HEK293 (cell line): ENCODE results near the gene CALHM2.

Experiments
- CTCF ChIA-PET: fragments of 350-600 bp; formaldehyde crosslinking; extraction: SDS; loops from one replicate; lab custom pipeline; 2021; ENCODE audit warnings: antibody characterized with exemption; lab: Yijun Ruan, JAX
- POLR2A ChIA-PET: fragments of 300-600 bp; formaldehyde crosslinking; extraction: SDS; loops from one replicate; lab custom pipeline; 2020; ENCODE audit warnings: antibody characterized with exemption, inconsistent platforms; lab: Yijun Ruan, JAX
- H3K27ac ChIP-seq: fragments of 200-500 bp; sonication (Bioruptor generic); 2 replicates; pipeline ENCODE4 v1.5.1; 2014; ENCODE audit warnings: low read depth, low read length, control low read depth, inconsistent platforms; ENCODE audit errors: extremely low read depth
- H3K36me3 ChIP-seq, 2 experiments: fragments of 200-500 bp in 1 of 2; sonication (Bioruptor generic) in 1 of 2; 1 replicate in 1 of 2; 2 replicates in 1 of 2; pipeline ENCODE4 v1.5.1; 2014 to 2017; ENCODE audit warnings: inconsistent platforms in 2 of 2, low read length in 2 of 2; ENCODE audit not compliant: control insufficient read depth in 2 of 2, insufficient read depth in 1 of 2
- H3K4me1 ChIP-seq: fragments of 200-500 bp; sonication (Bioruptor generic); 2 replicates; pipeline ENCODE4 v1.5.1; 2014; ENCODE audit warnings: mild to moderate bottlenecking, low read length, inconsistent platforms; ENCODE audit not compliant: control insufficient read depth, insufficient read depth
- H3K4me3 ChIP-seq: 2 replicates; pipeline ENCODE4 v1.5.1; 2011; ENCODE audit warnings: low read depth, mild to moderate bottlenecking, control low read depth, low read length, moderate library complexity
- H3K9me3 ChIP-seq: fragments of 200-500 bp; sonication (Bioruptor generic); 2 replicates; pipeline ENCODE4 v1.5.1; 2014; ENCODE audit warnings: low read depth, low read length, inconsistent platforms; ENCODE audit not compliant: control insufficient read depth, insufficient read depth
- KLF10 ChIP-seq: fragments of 450-650 bp; IDR thresholded peaks from 2 replicates; pipeline ENCODE4 v1.5.1; 2018; ENCODE audit warnings: missing biosample characterization, mild to moderate bottlenecking, missing genetic modification characterization
- OSR2 ChIP-seq: fragments of 450-650 bp; formaldehyde crosslinking; IDR thresholded peaks from 2 replicates; pipeline ENCODE4 v1.5.1; 2016; ENCODE audit warnings: missing biosample characterization, missing genetic modification characterization
- SP7 ChIP-seq: fragments of 450-650 bp; formaldehyde crosslinking; IDR thresholded peaks from 2 replicates; pipeline ENCODE4 v1.5.1; 2016; ENCODE audit warnings: missing biosample characterization, missing genetic modification characterization
- ZBTB48 ChIP-seq: fragments of 450-650 bp; formaldehyde crosslinking; IDR thresholded peaks from 2 replicates; pipeline ENCODE4 v1.5.1; 2016; ENCODE audit warnings: missing biosample characterization, missing genetic modification characterization
- ZNF157 ChIP-seq: fragments of 450-650 bp; formaldehyde crosslinking; IDR thresholded peaks from 2 replicates; pipeline ENCODE4 v1.5.1; 2016; ENCODE audit warnings: missing biosample characterization, missing genetic modification characterization
- ZNF2 ChIP-seq: fragments of 450-650 bp; formaldehyde crosslinking; IDR thresholded peaks from 2 replicates; pipeline ENCODE4 v1.5.1; 2016; ENCODE audit warnings: missing biosample characterization, missing genetic modification characterization
- ZNF404 ChIP-seq: fragments of 450-650 bp; formaldehyde crosslinking; IDR thresholded peaks from 2 replicates; pipeline ENCODE4 v1.5.1; 2017; ENCODE audit warnings: missing biosample characterization, missing genetic modification characterization
- ZNF629 ChIP-seq: fragments of 450-650 bp; formaldehyde crosslinking; IDR thresholded peaks from 2 replicates; pipeline ENCODE4 v1.5.1; 2017; ENCODE audit warnings: missing biosample characterization, missing genetic modification characterization
- ZNF785 ChIP-seq: fragments of 450-650 bp; formaldehyde crosslinking; IDR thresholded peaks from 2 replicates; pipeline ENCODE4 v1.5.1; 2016; ENCODE audit warnings: missing biosample characterization, missing genetic modification characterization
- TF ChIP-seq, protein P1 (sequence below): fragments of 450-650 bp; formaldehyde crosslinking; IDR thresholded peaks from 2 replicates; pipeline ENCODE4 v1.5.1; 2016; ENCODE audit warnings: missing biosample characterization, missing genetic modification characterization, borderline replicate concordance
- TF ChIP-seq, protein P2 (sequence below): fragments of 450-650 bp; formaldehyde crosslinking; IDR thresholded peaks from 2 replicates; pipeline ENCODE4 v1.5.1; 2017; ENCODE audit warnings: missing biosample characterization, missing genetic modification characterization
- TF ChIP-seq, protein P3 (sequence below): fragments of 450-650 bp; formaldehyde crosslinking; IDR thresholded peaks from 2 replicates; pipeline ENCODE4 v1.5.1; 2016; ENCODE audit warnings: missing biosample characterization, missing genetic modification characterization
- TF ChIP-seq, protein P4 (sequence below): fragments of 450-650 bp; formaldehyde crosslinking; optimal IDR thresholded peaks from 2 replicates; pipeline ENCODE3; 2016; ENCODE audit warnings: missing biosample characterization, mild to moderate bottlenecking, missing genetic modification characterization
- TF ChIP-seq, protein P5 (sequence below): fragments of 450-650 bp; formaldehyde crosslinking; IDR thresholded peaks from 2 replicates; pipeline ENCODE4 v1.5.1; 2016; ENCODE audit warnings: missing biosample characterization, missing genetic modification characterization
- TF ChIP-seq, protein P6 (sequence below): fragments of 450-650 bp; formaldehyde crosslinking; IDR thresholded peaks from 2 replicates; pipeline ENCODE4 v1.5.1; 2016; ENCODE audit warnings: missing biosample characterization, missing genetic modification characterization
- TF ChIP-seq, protein P7 (sequence below): fragments of 450-650 bp; formaldehyde crosslinking; IDR thresholded peaks from 2 replicates; pipeline ENCODE4 v1.5.1; 2016; ENCODE audit warnings: missing biosample characterization, missing genetic modification characterization

Gene CALHM2

DNA sequence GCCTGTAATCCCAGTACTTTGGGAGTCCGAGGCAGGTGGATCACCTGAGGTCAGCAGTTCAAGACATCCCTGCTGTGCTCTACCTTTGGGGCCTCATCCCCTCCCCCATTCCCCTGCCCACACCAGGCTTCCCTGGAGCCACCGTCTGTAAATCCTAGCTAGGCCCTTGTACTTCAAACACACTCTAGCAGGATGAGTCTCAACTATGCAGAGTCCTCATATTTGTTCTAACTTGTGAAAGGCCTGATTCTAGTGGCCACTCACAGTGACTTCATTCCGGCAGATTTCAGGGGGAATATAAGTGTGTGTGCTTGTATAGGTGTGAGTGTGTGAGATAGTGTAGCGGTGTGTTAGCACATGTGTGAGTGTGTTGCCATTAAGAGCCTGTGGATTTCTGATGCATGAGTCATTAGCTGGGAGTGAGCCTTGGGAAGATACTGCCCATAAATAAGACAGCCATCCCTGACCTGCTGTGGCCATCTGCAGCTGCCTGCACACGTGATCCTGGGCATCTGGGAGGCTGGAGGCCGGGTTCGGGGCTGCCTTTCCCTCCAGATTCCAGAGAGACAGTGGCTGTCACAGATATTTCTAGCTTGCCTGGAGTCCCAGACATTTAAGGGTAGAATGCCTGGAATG, 39.7 kb upstream of the CALHM2 start (continued):
- TF ChIP-seq, protein P1, sequence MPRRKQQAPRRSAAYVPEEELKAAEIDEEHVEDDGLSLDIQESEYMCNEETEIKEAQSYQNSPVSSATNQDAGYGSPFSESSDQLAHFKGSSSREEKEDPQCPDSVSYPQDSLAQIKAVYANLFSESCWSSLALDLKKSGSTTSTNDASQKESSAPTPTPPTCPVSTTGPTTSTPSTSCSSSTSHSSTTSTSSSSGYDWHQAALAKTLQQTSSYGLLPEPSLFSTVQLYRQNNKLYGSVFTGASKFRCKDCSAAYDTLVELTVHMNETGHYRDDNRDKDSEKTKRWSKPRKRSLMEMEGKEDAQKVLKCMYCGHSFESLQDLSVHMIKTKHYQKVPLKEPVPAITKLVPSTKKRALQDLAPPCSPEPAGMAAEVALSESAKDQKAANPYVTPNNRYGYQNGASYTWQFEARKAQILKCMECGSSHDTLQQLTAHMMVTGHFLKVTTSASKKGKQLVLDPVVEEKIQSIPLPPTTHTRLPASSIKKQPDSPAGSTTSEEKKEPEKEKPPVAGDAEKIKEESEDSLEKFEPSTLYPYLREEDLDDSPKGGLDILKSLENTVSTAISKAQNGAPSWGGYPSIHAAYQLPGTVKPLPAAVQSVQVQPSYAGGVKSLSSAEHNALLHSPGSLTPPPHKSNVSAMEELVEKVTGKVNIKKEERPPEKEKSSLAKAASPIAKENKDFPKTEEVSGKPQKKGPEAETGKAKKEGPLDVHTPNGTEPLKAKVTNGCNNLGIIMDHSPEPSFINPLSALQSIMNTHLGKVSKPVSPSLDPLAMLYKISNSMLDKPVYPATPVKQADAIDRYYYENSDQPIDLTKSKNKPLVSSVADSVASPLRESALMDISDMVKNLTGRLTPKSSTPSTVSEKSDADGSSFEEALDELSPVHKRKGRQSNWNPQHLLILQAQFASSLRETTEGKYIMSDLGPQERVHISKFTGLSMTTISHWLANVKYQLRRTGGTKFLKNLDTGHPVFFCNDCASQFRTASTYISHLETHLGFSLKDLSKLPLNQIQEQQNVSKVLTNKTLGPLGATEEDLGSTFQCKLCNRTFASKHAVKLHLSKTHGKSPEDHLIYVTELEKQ, result peak; percentile 53; the same call in 1 of the 2 replicates
- TF ChIP-seq, protein P2, sequence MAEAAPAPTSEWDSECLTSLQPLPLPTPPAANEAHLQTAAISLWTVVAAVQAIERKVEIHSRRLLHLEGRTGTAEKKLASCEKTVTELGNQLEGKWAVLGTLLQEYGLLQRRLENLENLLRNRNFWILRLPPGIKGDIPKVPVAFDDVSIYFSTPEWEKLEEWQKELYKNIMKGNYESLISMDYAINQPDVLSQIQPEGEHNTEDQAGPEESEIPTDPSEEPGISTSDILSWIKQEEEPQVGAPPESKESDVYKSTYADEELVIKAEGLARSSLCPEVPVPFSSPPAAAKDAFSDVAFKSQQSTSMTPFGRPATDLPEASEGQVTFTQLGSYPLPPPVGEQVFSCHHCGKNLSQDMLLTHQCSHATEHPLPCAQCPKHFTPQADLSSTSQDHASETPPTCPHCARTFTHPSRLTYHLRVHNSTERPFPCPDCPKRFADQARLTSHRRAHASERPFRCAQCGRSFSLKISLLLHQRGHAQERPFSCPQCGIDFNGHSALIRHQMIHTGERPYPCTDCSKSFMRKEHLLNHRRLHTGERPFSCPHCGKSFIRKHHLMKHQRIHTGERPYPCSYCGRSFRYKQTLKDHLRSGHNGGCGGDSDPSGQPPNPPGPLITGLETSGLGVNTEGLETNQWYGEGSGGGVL (tag by site-specific recombination), result peak; percentile 86
- TF ChIP-seq, protein P3, sequence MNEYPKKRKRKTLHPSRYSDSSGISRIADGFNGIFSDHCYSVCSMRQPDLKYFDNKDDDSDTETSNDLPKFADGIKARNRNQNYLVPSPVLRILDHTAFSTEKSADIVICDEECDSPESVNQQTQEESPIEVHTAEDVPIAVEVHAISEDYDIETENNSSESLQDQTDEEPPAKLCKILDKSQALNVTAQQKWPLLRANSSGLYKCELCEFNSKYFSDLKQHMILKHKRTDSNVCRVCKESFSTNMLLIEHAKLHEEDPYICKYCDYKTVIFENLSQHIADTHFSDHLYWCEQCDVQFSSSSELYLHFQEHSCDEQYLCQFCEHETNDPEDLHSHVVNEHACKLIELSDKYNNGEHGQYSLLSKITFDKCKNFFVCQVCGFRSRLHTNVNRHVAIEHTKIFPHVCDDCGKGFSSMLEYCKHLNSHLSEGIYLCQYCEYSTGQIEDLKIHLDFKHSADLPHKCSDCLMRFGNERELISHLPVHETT (tag by site-specific recombination), result peak; percentile 73; the same call in 1 of the 2 replicates
- TF ChIP-seq ZNF785 (tag by site-specific recombination) (no peak), ZBTB48 (tag by site-specific recombination) (no peak), ZNF629 (tag by site-specific recombination) (peak; percentile 63), OSR2 (no peak), KLF10 (tag by site-specific recombination) (no peak), ZNF2 (tag by site-specific recombination) (0 out of 2 replicates have a peak, but pooled peaks have one; percentile 31)
- TF ChIP-seq, protein P4, sequence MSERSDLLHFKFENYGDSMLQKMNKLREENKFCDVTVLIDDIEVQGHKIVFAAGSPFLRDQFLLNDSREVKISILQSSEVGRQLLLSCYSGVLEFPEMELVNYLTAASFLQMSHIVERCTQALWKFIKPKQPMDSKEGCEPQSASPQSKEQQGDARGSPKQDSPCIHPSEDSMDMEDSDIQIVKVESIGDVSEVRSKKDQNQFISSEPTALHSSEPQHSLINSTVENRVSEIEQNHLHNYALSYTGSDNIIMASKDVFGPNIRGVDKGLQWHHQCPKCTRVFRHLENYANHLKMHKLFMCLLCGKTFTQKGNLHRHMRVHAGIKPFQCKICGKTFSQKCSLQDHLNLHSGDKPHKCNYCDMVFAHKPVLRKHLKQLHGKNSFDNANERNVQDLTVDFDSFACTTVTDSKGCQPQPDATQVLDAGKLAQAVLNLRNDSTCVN (tag by site-specific recombination), result peak; percentile 26
- TF ChIP-seq, protein P5, sequence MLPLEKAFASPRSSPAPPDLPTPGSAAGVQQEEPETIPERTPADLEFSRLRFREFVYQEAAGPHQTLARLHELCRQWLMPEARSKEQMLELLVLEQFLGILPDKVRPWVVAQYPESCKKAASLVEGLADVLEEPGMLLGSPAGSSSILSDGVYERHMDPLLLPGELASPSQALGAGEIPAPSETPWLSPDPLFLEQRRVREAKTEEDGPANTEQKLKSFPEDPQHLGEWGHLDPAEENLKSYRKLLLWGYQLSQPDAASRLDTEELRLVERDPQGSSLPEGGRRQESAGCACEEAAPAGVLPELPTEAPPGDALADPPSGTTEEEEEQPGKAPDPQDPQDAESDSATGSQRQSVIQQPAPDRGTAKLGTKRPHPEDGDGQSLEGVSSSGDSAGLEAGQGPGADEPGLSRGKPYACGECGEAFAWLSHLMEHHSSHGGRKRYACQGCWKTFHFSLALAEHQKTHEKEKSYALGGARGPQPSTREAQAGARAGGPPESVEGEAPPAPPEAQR, result no peak
- TF ChIP-seq, protein P6, sequence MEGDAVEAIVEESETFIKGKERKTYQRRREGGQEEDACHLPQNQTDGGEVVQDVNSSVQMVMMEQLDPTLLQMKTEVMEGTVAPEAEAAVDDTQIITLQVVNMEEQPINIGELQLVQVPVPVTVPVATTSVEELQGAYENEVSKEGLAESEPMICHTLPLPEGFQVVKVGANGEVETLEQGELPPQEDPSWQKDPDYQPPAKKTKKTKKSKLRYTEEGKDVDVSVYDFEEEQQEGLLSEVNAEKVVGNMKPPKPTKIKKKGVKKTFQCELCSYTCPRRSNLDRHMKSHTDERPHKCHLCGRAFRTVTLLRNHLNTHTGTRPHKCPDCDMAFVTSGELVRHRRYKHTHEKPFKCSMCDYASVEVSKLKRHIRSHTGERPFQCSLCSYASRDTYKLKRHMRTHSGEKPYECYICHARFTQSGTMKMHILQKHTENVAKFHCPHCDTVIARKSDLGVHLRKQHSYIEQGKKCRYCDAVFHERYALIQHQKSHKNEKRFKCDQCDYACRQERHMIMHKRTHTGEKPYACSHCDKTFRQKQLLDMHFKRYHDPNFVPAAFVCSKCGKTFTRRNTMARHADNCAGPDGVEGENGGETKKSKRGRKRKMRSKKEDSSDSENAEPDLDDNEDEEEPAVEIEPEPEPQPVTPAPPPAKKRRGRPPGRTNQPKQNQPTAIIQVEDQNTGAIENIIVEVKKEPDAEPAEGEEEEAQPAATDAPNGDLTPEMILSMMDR, result no peak

DNA sequence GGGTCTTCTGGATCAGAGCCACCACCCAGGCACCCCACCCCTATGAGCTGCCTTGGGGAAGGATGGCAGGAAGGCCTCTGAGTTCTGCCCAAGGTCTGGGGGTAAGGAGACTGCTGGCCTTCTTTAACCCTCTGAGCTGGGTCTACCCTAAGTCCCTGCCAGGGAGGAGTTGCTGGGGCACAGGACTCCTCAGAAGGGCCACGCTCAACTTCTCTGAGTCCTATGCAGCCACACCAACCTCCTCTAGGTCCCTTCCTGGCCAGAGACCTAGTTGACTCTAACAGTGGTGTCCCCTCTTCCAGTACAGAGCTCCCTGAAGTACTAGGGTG, 38.8 kb upstream of the CALHM2 start:
- CTCF ChIA-PET, result interaction anchor here (0.6 to 6.1 kb wide), 11 partner anchors 8 to 156 kb away, joined by 3 to 41 read pairs (median 4); no protein-coding TSS in a partner anchor
- Histone ChIP-seq H3K4me1 (no peaks in the 10 kb centered on the region), H3K4me3 (no peak overlapping the region), H3K9me3 (no peaks in the 10 kb centered on the region), H3K36me3 (no peaks in the 10 kb centered on the region), H3K27ac (no peak overlapping the region)
- POLR2A ChIA-PET, result interaction anchor here (0.9 to 1.5 kb wide), 5 partner anchors 12 to 95 kb away, joined by 3 to 5 read pairs (median 4); partner anchors contain the start of genes ATP5MK and PDCD11
- TF ChIP-seq, protein P7, sequence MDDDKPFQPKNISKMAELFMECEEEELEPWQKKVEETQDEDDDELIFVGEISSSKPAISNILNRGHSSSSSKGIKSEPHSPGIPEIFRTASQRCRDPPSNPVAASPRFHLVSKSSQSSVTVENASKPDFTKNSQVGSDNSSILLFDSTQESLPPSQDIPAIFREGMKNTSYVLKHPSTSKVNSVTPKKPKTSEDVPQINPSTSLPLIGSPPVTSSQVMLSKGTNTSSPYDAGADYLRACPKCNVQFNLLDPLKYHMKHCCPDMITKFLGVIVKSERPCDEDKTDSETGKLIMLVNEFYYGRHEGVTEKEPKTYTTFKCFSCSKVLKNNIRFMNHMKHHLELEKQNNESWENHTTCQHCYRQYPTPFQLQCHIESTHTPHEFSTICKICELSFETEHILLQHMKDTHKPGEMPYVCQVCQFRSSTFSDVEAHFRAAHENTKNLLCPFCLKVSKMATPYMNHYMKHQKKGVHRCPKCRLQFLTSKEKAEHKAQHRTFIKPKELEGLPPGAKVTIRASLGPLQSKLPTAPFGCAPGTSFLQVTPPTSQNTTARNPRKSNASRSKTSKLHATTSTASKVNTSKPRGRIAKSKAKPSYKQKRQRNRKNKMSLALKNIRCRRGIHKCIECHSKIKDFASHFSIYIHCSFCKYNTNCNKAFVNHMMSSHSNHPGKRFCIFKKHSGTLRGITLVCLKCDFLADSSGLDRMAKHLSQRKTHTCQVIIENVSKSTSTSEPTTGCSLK (tag by site-specific recombination), result no peak
- TF ChIP-seq ZNF157 (tag by site-specific recombination), result no peak
- TF ChIP-seq SP7 (tag by site-specific recombination), result 0 out of 2 replicates have a peak, but pooled peaks have one; percentile 0
- TF ChIP-seq ZNF404 (tag by site-specific recombination), result no peak
